CD4-positive, alpha-beta T cell treated with Interleukin-6 for 4 hours (primary cell): ENCODE data around the gene NXNL1.
"Not testable (repeated sequence)": the region's sequence is repeated elsewhere in the genome, so short reads cannot be mapped to it uniquely, and the experiment has no call there.

ENCODE experiments used
- DNase-seq: peaks from one replicate; pipeline ENCODE4 v3.0.0-alpha.2; 2020; ENCODE audit warnings: mixed read lengths

The NXNL1 gene

DNA sequence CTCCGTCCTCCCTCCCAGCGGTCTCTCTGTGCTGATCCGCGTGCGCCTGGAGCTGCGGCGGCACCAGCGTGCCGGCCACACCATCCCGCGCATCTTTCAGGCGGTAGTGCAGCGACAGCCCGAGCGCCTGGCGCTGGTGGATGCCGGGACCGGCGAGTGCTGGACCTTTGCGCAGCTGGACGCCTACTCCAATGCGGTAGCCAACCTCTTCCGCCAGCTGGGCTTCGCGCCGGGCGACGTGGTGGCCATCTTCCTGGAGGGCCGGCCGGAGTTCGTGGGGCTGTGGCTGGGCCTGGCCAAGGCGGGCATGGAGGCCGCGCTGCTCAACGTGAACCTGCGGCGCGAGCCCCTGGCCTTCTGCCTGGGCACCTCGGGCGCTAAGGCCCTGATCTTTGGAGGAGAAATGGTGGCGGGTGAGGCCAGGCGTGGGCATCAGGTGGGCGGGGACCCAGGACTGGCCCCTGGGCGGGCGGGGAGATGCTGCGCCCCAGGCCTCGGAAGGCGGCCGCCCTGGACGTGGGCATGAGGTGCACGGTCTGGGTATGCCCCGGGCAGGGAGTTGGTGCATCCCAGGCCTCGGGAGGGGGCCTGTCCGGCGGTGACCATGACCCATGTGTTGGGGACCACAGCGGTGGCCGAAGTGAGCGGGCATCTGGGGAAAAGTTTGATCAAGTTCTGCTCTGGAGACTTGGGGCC is 26.0 kb upstream of the NXNL1 start:
- no peak for DNase-seq

DNA sequence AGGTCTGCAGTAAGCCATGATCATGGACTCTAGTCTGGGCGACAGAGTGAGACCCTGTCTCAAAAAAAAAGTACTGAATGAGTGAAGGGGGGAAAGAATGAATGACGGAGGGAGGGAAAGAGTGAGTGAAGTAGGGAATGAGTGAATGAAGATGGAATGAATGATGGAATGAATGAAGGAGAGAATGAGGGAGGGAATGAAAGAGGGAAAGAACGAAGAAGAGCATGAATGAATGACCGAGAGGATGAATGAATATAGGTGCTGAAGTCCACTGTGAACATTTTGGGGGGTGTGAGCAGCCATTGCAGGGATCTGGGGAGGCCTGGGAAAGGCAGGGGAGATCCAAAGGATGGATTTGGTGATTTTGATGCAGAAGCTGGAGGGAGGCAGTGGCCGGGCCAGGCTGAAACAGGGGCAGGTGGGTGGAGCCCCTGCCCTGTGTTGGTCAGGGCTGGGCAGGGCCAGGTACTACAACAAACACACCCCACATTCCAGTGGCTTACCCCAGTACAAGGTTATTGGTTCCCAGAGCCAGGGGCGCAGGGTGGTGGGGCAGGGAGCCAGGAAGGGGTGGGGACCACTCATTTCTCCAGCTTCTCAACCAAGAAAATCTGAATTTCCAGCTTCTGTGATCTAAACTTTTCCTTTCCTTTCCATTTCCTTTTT is 23.9 kb upstream of the NXNL1 start:
- no peak for DNase-seq

DNA sequence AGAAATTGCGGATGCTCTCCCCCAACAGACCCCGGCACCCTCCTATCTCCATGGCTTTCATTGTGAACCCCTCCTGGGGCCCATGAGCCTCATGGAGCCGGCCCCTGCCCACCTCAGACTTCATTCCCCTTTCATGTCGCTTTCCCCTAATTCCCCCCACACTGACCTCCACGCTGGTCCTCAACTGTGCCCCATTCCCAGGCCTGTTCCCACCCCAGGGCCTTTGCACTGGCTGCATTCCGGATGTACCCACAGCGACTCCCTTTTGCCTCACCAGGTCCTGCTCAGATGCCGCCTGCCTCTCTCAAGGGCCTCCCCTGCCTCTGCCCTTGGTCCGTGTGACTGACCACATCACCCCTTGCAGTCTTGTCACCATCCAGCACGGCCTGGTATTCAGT is 22.9 kb upstream of the NXNL1 start:
- DNase-seq = no peak

DNA sequence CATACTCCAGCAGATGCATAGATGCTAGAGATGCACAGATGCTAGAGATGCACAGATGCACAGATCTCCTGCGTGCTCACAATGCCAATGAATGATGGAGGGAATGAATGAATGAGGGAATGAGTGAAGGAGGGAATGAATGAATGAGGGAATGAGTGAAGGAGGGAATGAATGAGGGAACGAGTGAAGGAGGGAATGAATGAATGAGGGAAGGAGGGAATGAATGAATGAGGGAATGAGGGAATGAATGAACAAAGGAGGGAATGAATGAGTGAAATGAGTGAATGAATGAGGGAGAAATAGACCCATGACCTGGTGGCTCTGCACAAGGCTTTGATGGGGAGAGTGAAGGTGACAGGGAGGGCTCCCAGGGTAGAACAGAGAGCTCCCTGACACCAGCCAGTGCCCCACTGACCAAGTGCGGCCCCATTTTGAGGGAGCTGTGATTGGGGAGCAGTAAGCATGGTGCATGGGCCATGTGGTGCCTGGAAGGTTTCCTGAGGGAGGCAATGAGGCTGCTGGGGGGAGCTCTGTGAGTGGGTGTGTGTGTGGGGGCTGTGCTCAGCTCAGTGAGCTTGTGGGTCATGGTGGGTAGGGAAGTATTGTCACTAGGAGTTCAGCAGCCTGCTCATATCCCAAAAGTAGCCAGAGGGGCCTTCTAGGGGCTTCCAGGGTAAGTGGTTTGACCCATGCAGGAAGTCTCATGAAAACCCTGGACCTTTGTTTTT is 22.3 kb upstream of the NXNL1 start:
- DNase-seq = no peak

DNA sequence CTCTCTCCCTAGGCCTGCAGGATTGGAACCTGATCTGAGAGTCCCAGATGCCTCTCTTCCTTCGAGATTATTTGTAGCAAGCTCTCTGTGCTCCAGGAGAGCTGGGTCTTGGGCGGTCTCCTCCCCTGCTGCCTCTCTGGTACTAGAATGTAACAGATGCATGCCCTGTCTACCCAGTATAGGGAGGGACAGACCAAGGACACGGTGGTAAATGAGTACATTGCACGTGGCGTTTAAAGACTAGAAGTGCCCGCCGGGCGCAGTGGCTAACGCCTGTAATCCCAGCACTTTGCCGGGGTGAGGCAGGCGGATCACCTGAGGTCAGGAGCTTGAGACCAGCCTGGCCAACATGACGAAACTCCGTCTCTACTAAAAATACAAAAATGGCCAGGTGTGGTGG is 21.3 kb upstream of the NXNL1 start:
- no peak for DNase-seq

DNA sequence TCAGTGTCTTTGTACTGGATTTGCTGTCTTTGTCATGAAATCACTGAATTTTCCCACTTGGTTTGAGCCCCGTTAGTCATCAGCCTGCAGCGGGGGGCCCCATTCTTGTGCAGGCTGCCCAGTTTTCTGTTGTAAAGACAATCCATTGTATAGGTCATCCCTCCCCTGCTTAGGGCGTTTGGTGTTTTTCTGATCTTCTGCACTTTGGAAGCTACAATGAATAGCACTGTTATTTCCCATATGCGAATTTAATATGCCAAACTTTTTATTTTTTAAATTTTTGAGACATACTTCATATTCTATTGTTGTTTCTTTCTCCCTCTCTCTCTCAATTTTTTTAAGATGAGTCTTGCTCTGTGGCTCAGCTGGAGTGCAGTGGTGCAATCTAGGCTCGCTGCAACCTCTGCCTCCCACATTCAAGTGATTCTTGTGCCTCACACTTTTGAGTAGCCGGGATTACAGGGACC is 18.6 kb upstream of the NXNL1 start:
- DNase-seq = no peak

DNA sequence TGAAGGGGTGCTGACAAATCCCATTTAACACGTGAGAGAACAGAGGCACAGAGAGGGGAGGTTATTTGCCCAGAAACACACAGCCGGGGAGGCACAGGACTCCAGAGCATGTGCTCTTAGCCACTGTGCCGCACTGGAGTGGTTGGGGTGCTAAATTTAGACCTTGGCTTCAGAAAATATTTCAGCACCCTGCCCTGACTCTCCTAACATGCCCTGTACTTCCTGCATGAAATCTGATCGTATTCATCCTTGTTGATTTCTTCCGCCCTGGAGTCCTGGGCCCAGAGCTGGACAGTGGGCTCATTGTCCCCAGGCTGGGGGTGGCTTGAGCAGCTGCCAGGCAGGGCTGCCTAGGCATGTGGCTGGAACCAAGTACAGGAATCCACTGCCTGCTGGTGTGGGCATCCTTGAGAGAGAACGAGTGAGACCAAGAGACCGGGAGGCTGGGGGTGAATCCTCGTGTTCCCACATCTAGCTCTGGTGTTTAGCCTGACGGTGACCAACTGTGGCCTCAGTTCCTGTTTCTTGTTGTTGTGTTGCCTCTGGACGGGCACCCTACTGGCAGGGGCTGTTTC is 14.9 kb upstream of the NXNL1 start:
- no peak for DNase-seq

DNA sequence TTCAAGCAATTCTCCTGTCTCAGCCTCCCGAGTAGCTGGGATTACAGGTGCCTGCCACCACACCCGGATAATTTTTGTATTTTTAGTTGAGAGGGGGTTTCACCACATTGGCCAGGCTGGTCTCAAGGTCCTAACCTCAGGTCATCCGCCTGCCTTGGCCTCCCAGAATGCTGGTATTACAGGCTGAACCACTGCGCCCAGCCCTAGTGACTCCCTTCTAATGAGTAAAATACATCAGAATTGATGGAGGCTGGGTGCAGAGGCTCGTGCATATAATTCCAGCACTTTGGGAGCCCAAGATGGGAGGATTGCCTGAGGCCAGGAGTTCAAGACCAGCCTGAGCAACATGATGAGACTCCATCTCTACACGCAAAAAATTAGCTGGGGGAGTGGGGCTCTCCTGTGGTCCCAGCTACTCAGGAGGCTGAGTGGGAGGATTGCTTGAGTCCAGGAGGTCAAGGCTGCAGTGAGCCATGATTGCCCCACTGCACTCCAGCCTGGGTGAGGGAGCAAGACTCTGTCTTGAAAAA is 14.3 kb upstream of the NXNL1 start:
- DNase-seq = not testable (repeated sequence)

DNA sequence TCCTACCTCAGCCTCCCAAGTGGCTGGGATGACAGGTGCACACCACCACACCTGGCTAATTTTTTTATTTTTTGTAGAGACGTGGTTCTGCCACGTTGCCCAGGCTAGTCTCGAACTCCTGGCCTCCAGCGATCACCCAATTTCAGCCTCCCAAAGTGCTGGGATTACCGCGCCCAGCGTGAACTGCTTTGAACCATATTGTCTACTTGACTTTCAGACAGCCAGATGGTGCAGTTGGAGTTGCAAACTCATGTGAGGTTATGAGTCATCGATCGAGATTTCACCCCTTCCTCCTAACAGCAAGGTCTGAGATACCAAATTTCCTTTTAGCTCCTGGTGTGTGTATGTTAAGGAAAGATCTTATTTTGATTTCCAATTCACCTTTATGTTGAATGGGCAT is 12.3 kb upstream of the NXNL1 start:
- DNase-seq = peak; percentile 39

DNA sequence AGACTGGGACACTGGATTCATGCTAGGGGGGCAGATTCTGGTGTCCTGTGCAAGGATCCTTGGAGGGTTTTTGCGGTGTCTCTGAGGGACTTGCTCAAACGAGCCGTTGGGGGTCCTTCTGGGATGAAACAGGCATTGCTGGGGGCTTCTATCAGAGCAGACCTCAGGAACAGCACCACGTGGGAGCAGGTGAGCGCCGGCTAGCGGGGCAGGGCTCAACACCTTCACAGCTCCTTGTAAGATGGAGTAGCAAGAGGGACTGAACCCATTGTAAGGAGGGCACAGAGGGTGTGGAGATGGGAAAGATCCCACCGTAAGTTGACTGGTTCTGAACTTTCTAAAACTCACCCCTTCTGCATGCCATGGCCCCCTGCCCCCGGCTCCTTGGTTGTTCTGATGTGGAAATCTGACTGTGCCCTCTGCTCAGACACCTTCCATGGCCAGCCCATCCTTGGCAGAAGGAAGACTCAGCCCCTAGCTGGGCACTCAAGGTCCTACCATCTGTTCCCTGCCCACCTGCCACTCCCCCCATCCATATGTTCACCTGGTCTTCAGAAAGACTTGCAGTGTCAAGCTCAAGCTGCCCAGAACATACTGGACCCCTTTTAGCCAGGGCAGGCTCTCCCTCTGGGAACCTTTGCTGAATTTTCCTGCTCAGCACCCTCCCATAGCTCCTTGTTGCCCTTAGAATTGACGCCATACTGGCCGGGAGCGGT is 10.8 kb upstream of the NXNL1 start:
- no peak for DNase-seq

DNA sequence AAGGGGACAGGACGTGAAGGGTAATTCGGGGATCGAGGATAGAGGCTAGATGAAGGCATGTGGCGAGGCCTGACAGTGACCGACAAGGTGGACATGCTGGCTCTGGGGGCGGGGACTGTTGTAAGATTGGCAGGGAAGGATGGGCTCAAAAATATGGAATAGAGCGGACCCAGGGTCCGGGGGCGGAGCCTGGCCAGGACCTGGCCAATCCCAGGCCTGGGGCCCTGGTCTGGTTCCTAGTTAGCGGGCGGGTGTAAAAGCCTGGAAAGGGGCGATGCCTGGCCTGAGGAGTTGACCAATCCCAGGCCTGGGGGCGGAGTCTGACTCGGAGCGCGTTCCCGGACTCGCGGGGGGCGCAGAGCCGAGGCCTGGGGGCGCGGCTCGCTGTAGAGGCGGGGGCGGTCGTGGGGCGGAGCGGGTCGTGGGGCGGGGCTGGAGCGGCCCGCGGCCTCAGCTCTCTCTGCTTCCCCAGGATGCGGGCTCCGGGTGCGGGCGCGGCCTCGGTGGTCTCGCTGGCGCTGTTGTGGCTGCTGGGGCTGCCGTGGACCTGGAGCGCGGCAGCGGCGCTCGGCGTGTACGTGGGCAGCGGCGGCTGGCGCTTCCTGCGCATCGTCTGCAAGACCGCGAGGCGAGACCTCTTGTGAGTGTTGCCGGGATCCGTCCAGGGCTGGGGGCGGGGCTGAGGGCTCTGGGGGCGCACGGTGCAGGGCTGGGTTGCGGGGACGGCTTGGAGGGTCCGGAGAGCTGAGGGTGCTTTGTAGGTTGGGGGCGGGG is 9.5 kb upstream of the NXNL1 start, which contains the start of gene SLC27A1:
SLC27A1 (plus strand) TSS at position 457 of the 774 bp plus-strand sequence; CDS start at position 474, 17 bp downstream.
- DNase-seq = peak; percentile 96

DNA sequence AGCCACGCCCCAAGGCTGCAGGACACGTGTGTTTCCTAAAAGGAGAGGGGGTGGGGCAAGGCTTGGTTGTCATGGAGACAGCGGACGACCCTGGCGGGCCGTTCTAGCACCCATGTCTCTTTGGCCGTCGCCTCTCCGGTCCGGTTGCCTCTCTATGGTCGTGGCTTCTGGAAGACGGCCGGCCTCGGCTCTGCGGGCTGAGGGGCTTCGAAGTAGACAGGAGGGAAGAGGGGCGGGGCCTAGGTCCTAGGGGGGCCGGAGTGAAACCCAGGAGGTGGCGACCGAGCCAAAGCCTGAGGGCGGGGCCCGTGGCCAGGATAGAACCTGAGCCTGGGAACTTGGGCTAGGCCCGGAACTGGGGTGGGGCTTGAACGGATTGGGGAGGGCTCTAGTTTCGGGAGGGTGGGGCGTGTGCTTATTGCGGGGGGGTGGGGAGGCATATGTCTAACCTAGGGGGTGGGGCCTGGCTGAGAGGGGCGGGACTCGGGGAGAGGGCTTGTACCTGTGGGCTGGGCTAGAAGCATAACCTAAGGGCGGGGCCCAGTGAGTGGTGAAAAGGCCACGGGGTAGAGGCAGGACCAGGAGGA is 8.8 kb upstream of the NXNL1 start:
- DNase-seq = peak; percentile 99

DNA sequence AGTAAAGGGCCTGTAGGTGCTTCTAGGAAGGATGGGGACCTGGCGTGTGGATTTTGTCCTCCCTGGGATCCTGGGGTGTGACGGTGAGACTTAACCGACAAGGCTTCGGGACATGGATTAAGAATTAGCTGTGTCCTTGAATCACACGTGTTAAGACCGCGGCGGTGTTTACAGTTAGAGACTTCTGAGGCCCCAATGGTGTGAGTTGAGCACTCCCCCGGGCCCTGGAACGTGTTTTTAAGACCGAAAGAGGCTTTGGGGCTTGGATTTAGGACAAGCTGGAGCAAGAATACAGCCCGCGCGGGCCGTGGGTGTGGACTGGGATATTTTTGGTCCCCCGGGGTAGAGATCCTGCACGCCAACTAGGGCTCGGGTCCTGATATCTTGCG is 8.4 kb upstream of the NXNL1 start:
- DNase-seq = no peak

DNA sequence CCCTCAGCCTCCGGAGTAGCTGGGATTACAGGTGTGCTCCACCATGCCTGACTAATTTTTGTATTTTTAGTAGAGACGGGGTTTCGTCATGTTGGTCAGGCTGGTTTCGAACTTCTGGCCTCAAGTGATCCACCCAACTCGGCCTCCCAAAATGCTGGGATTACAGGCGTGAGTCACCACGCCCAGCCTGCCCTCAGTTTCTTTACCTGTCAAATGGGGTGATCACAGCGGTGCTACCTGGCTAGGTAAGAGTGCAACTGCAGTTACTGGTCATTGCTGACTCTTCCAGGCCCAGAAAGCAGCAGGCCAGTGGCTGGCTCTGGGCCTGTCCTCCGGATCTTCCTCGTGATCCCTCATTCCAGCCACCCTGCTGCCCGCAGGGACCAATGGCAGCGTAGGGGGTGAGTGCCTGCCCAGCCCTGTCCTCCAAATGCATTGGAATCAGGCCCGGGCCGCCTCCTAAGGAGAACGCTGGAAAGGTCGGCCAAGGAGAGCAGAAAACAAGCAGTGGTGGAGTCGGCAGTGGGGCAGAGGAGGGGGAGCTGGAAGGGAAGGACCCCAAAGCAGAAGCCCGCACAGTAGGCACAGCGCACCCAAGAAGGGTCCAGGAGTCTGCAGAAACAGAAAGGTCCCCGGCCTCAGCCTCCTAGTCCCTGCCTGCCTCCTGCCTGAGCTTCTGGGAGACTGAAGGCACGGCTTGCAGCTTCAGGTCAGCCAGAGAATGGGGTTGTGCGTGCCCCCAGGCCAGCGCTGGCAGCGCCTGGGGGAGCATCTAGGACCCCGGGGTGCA is 7.8 kb upstream of the NXNL1 start:
- no peak for DNase-seq

DNA sequence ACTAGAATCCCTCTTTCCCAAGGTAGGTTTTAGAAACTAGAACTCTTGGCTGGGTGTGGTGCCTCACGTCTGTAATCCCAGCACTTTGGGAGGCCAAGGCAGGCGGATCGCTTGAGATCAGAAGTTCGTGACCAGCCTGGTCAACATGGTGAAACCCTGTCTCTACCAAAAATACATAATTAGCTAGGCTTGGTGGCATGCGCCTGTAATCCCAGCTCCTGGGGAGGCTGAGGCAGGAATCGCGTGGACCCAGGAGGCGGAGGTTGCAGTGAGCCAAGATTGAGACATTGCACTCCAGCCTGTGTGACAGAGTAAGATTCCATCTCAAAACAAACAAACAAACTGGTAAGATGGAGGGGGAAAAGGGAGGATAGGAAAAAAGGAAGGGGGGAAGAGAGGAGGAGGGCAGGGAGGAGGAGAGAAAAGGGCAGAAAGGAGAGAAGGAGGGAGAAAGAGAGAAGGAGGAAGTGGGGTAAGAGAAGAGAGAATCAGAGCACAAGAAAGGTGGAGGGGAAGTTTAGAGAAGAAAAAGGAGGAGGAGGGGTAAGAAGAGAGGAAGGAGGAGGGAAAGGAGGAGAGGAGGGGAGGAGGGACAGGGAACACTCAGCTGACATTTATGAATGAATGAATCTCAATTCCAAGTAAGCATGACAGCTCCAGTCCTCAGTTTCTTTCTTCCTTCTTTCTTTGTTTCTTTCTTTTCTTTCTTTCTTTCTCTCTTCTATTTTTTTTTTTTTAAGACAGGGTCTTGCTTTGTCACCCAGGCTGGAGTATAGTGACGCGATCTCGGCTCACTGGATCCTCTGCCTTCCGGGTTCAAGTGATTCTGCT is 7.0 kb upstream of the NXNL1 start:
- no peak for DNase-seq

DNA sequence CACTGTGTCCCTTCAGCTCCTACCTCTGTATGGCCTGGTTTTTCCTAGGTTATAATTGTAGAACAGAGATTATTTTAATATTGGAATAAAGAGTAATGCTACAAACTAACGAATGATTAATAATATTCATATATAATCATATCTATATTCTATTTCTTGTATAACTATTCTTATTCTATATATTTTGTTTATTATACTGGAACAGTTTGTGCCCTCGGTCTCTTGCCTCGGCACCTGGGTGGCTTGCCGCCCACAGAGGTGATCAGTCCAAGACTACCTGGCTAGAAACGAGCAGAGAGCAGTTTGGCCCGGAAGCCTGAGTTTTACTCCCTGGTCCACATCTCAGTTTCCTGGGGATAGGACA is 5.7 kb upstream of the NXNL1 start:
- DNase-seq = no peak

DNA sequence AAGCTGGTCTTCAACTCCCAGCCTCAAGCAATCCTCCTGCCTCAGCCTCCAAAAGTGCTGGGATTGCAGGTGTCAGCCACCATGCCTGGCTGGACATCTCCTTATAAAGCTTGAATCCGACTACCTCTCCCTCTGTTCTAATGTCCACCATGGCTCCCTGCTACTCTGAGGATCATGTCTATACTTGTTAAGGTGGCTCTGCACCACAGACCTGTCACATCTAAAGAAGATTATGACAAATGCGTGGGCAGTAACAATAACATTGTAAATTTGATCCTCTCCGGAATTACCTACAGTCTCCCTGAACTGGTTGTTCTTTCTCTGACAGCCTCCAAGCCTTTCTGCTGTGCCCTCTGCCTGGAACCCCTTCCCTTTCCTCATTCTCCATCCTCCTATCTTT is 1.8 kb downstream of the NXNL1 start:
- DNase-seq = no peak

DNA sequence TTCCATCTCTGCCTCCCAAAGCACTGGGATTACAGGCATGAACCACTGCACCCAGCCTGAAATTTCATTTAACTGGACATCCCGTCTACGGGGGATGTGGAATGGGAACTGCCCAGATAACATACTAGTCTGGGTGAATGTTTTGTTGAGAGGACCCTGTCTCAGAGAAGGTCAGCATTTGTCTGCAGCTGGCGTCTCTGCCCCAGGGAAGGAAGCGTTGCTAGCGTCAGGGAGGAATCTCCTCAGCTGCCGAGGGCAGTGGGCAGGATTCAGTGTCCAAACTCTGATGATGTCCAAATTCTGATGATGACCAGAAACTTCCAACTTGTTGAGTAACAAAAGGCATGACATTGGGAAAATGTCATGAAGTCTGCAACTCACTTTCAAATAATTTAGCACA is 3.1 kb downstream of the NXNL1 start:
- DNase-seq = no peak

DNA sequence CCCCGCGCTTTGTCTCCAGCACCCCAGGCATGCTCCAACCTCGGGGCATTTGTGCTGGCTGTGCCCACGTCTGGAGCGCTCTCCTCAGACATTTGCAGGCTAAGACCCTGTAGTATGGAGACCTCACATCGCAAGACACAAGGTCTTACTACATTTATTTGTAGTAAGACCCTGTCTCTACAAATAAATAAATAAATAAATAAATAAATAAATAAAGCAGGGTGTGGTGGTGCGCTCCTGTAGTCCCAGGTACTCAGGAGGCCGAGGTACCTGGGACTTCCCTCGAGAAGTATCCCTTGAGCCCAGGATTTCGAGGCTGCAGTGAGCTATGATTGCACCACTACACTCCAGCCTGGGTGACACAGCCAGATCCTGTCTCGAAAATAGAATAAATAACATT is 4.6 kb downstream of the NXNL1 start:
- DNase-seq = no peak
